Activated T-helper 2 cell treated with anti-CD3 and anti-CD28 coated beads, Interferon-gamma antibody, Interleukin-2, Interleukin-4, amounts not matched to agents 10 μg/mL and 5 μg/mL and 100 μg/mL, durations not matched to agents 14 hours and 24 hours and 36 hours (primary cell): Measurements from ENCODE around the gene CNTF. TPM values are rescaled to one million over a fixed set of nuclear protein-coding genes. Genes with fewer than 3 reads are reported as not detected.

Source experiments
- DNase-seq: peaks from one replicate; pipeline ENCODE4 v3.0.0; 2021; ENCODE audit warnings: low spot score
- H3K27ac Mint-ChIP-seq: one replicate; pipeline ENCODE4 v1.8.0; 2021; ENCODE audit warnings: mixed read lengths
- H3K27me3 Mint-ChIP-seq: one replicate; pipeline ENCODE4 v1.8.0; 2021; ENCODE audit warnings: low read depth, mixed read lengths
- H3K36me3 Mint-ChIP-seq: one replicate; pipeline ENCODE4 v1.8.0; 2021; ENCODE audit warnings: low read depth, mixed read lengths
- H3K4me1 Mint-ChIP-seq: one replicate; pipeline ENCODE4 v1.8.0; 2021; ENCODE audit warnings: low read depth, mixed read lengths
- H3K4me3 Mint-ChIP-seq: one replicate; pipeline ENCODE4 v1.8.0; 2021; ENCODE audit warnings: low read depth, mild to moderate bottlenecking, moderate library complexity, mixed read lengths
- H3K9me3 Mint-ChIP-seq: one replicate; pipeline ENCODE4 v1.8.0; 2021; ENCODE audit warnings: mixed read lengths
- intact Hi-C: fragments of 100-400 bp; cut with micrococcal nuclease; formaldehyde crosslinking; loops from one replicate; pipeline ENCODE4 v1.15.1; 2023
- total RNA-seq: library from RNA; stranded (reverse); gene quantifications from 2 replicates; pipeline ENCODE4 v1.2.3, GENCODE V29; 2022

CNTF gene
- total RNA-seq, 1 donor from 2014 or later, result 3.4 TPM

- no peak for DNase-seq
- H3K36me3 Mint-ChIP-seq, result peaks cover 42% of the 10 kb centered on the region
- intact Hi-C loops, result loop anchor here (1.0 kb wide), 1 partner anchor 17 kb away; no protein-coding TSS in a partner anchor
- no peaks in the 10 kb centered on the region for H3K9me3 Mint-ChIP-seq
- H3K27me3 Mint-ChIP-seq, result no peaks in the 10 kb centered on the region
- H3K27ac Mint-ChIP-seq, result peak overlapping the region; percentile 96
- peak overlapping the region; percentile 95 for H3K4me3 Mint-ChIP-seq
- H3K4me1 Mint-ChIP-seq, result peaks cover 47% of the 10 kb centered on the region
These were observed 42.2 kb upstream of the CNTF start for GRCh38 chr11:58580311-58580710.

- Mint-ChIP-seq H3K27me3 (no peaks in the 10 kb centered on the region), H3K9me3 (no peaks in the 10 kb centered on the region), H3K4me1 (peaks cover 46% of the 10 kb centered on the region), H3K4me3 (peak overlapping the region; percentile 40), H3K36me3 (peaks cover 57% of the 10 kb centered on the region), H3K27ac (peak overlapping the region; percentile 38)
- no peak for DNase-seq
- intact Hi-C loops, result no loop called here
These were observed 40.0 kb upstream of the CNTF start for GRCh38 chr11:58582437-58582836.

GRCh38 chr11:58586998-58587397, 35.5 kb upstream of the CNTF start:
- Mint-ChIP-seq H3K27ac (no peak overlapping the region), H3K36me3 (peaks cover 58% of the 10 kb centered on the region), H3K4me3 (no peak overlapping the region), H3K27me3 (no peaks in the 10 kb centered on the region), H3K4me1 (peaks cover 52% of the 10 kb centered on the region), H3K9me3 (no peaks in the 10 kb centered on the region)
- intact Hi-C loops, result no loop called here
- DNase-seq, result no peak

- Mint-ChIP-seq H3K27me3 (no peaks in the 10 kb centered on the region), H3K9me3 (no peaks in the 10 kb centered on the region), H3K27ac (no peak overlapping the region), H3K4me1 (peaks cover 59% of the 10 kb centered on the region), H3K36me3 (peaks cover 65% of the 10 kb centered on the region), H3K4me3 (no peak overlapping the region)
- intact Hi-C loops, result no loop called here
- DNase-seq, result no peak
These were observed 30.8 kb upstream of the CNTF start for GRCh38 chr11:58591659-58592058.

GRCh38 chr11:58592760-58593472, 29.5 kb upstream of the CNTF start:
- no peaks in the 10 kb centered on the region for H3K27me3 Mint-ChIP-seq
- H3K36me3 Mint-ChIP-seq, result peaks cover 59% of the 10 kb centered on the region
- H3K4me3 Mint-ChIP-seq, result no peak overlapping the region
- H3K27ac Mint-ChIP-seq, result peak overlapping the region; percentile 67
- no peak for DNase-seq
- peaks cover 61% of the 10 kb centered on the region for H3K4me1 Mint-ChIP-seq
- no peaks in the 10 kb centered on the region for H3K9me3 Mint-ChIP-seq
- intact Hi-C loops, result no loop called here

- Mint-ChIP-seq H3K4me3 (no peak overlapping the region), H3K27me3 (no peaks in the 10 kb centered on the region), H3K9me3 (no peaks in the 10 kb centered on the region), H3K27ac (no peak overlapping the region), H3K36me3 (peaks cover 64% of the 10 kb centered on the region), H3K4me1 (peaks cover 73% of the 10 kb centered on the region)
- no peak for DNase-seq
- intact Hi-C loops, result no loop called here
These were observed 27.6 kb upstream of the CNTF start for GRCh38 chr11:58594826-58595225.

- no peak overlapping the region for H3K4me3 Mint-ChIP-seq
- H3K27me3 Mint-ChIP-seq, result no peaks in the 10 kb centered on the region
- intact Hi-C loops, result loop anchor here (1.0 to 2.0 kb wide), 3 partner anchors 14 to 23 kb away; no protein-coding TSS in a partner anchor
- H3K36me3 Mint-ChIP-seq, result peaks cover 67% of the 10 kb centered on the region
- no peaks in the 10 kb centered on the region for H3K9me3 Mint-ChIP-seq
- H3K27ac Mint-ChIP-seq, result peak overlapping the region; percentile 12
- no peak for DNase-seq
- peaks cover 73% of the 10 kb centered on the region for H3K4me1 Mint-ChIP-seq
These were observed 25.8 kb upstream of the CNTF start for GRCh38 chr11:58596621-58597020.

GRCh38 chr11:58597486-58598144, 24.9 kb upstream of the CNTF start:
- Mint-ChIP-seq H3K36me3 (peaks cover 68% of the 10 kb centered on the region), H3K9me3 (no peaks in the 10 kb centered on the region), H3K27ac (peak overlapping the region; percentile 20), H3K4me3 (no peak overlapping the region), H3K27me3 (no peaks in the 10 kb centered on the region), H3K4me1 (peaks cover 66% of the 10 kb centered on the region)
- DNase-seq, result no peak
- intact Hi-C loops, result loop anchor here (1.0 to 2.0 kb wide), 3 partner anchors 13 to 24 kb away; no protein-coding TSS in a partner anchor

GRCh38 chr11:58600510-58600909, 22.0 kb upstream of the CNTF start:
- H3K27ac Mint-ChIP-seq, result no peak overlapping the region
- H3K4me3 Mint-ChIP-seq, result no peak overlapping the region
- no peaks in the 10 kb centered on the region for H3K9me3 Mint-ChIP-seq

GRCh38 chr11:58606930-58607714, 15.3 kb upstream of the CNTF start:
- peaks cover 55% of the 10 kb centered on the region for H3K4me1 Mint-ChIP-seq
- peak overlapping the region; percentile 63 for H3K27ac Mint-ChIP-seq
- H3K9me3 Mint-ChIP-seq, result no peaks in the 10 kb centered on the region
- no peak overlapping the region for H3K4me3 Mint-ChIP-seq
- intact Hi-C loops, result no loop called here
- no peak for DNase-seq
- H3K36me3 Mint-ChIP-seq, result peaks cover 78% of the 10 kb centered on the region
- H3K27me3 Mint-ChIP-seq, result no peaks in the 10 kb centered on the region

More at GRCh38 chr11:58600510-58600909, 22.0 kb upstream of the CNTF start:
- Mint-ChIP-seq H3K36me3 (peaks cover 79% of the 10 kb centered on the region), H3K27me3 (no peaks in the 10 kb centered on the region), H3K4me1 (peaks cover 72% of the 10 kb centered on the region)
- no peak for DNase-seq
- intact Hi-C loops, result no loop called here

GRCh38 chr11:58608331-58608730, 14.1 kb upstream of the CNTF start:
- intact Hi-C loops, result no loop called here
- no peaks in the 10 kb centered on the region for H3K27me3 Mint-ChIP-seq
- no peaks in the 10 kb centered on the region for H3K9me3 Mint-ChIP-seq
- H3K36me3 Mint-ChIP-seq, result peaks cover 78% of the 10 kb centered on the region
- no peak overlapping the region for H3K27ac Mint-ChIP-seq
- no peak for DNase-seq
- peaks cover 53% of the 10 kb centered on the region for H3K4me1 Mint-ChIP-seq
- no peak overlapping the region for H3K4me3 Mint-ChIP-seq

- H3K27ac Mint-ChIP-seq, result peak overlapping the region; percentile 8
- H3K4me3 Mint-ChIP-seq, result no peak overlapping the region
- no peaks in the 10 kb centered on the region for H3K27me3 Mint-ChIP-seq
- no peaks in the 10 kb centered on the region for H3K9me3 Mint-ChIP-seq
- H3K4me1 Mint-ChIP-seq, result peaks cover 48% of the 10 kb centered on the region
- intact Hi-C loops, result loop anchor here (2.0 to 5.0 kb wide), 2 partner anchors 13 to 32 kb away; partner anchors contain the start of genes LPXN and ZFP91
- DNase-seq, result no peak
- H3K36me3 Mint-ChIP-seq, result peaks cover 78% of the 10 kb centered on the region
These were observed 12.7 kb upstream of the CNTF start for GRCh38 chr11:58609723-58610122.
